A549 (cell line): ENCODE results near the gene LNX2. TPM values are rescaled to one million over a fixed set of nuclear protein-coding genes. Genes with fewer than 3 reads are reported as not detected.

Experiments used
- ATAC-seq, 2 experiments: fragments of 200-7000 bp in 1 of 2; fragments of >200 bp in 1 of 2; cut with Nextera tagmentation in 1 of 2; cut with Tn5 transposase in 1 of 2; 3 replicates each; pipeline versions ENCODE4 v1.8.0 to v1.9.1; 2018 to 2020; ENCODE audit warnings: mild to moderate bottlenecking in 1 of 2, moderate library complexity in 1 of 2
- CTCF ChIA-PET: fragments of 300-600 bp; sonication (Branson Sonifier 250); formaldehyde crosslinking; extraction: SDS; loops from one replicate; lab custom pipeline; 2021; ENCODE audit warnings: antibody characterized with exemption, inconsistent platforms; lab: Yijun Ruan, JAX
- POLR2A ChIA-PET: fragments of 350-600 bp; formaldehyde crosslinking; extraction: SDS; loops from one replicate; lab custom pipeline; 2021; ENCODE audit warnings: antibody characterized with exemption, inconsistent platforms; lab: Yijun Ruan, JAX
- DNase-seq, 2 experiments: peaks; one replicate each; pipeline versions ENCODE4 v3.0.0 to v3.0.0-alpha.2; 2011 to 2016; ENCODE audit warnings: low read depth in 1 of 2, low spot score in 1 of 2
- FAIRE-seq: peaks from 2 replicates; lab custom pipeline; 2011; peaks lifted over from hg19 to GRCh38; lab: Jason Lieb, UNC
- H3K27ac ChIP-seq, 2 experiments: fragments of >200 bp; sonication (Bioruptor Twin); formaldehyde crosslinking; 3 replicates each; pipeline ENCODE4 v1.5.1; 2016 to 2017
- H3K4me1 ChIP-seq: fragments of >200 bp; sonication (Bioruptor Twin); formaldehyde crosslinking; 3 replicates; pipeline ENCODE4 v1.6.1; 2016
- H3K4me2 ChIP-seq: fragments of >200 bp; sonication (Bioruptor Twin); formaldehyde crosslinking; 3 replicates; pipeline ENCODE4 v1.6.1; 2016
- H3K4me3 ChIP-seq: fragments of >200 bp; sonication (Bioruptor Twin); formaldehyde crosslinking; 3 replicates; pipeline ENCODE4 v1.5.1; 2016
- H3K9me3 ChIP-seq: fragments of >200 bp; sonication (Bioruptor Twin); formaldehyde crosslinking; 3 replicates; pipeline ENCODE4 v1.6.1; 2016
- ATOH8 ChIP-seq: fragments of 250-450 bp; sonication (Bioruptor Pico); IDR thresholded peaks from 2 replicates; pipeline ENCODE4 v1.5.0; 2020; ENCODE audit warnings: low read depth, mild to moderate bottlenecking, moderate library complexity
- BCL3 ChIP-seq: fragments of >200 bp; sonication (Bioruptor Twin); formaldehyde crosslinking; IDR thresholded peaks from 3 replicates; pipeline ENCODE4 v1.6.1; 2016
- CBX2 ChIP-seq: fragments of 200-600 bp; sonication (generic); IDR thresholded peaks from 2 replicates; pipeline ENCODE4 v1.6.1; 2016; ENCODE audit warnings: low read depth, mild to moderate bottlenecking, borderline replicate concordance
- CBX8 ChIP-seq: fragments of 200-600 bp; sonication (generic); IDR thresholded peaks from 2 replicates; pipeline ENCODE4 v1.6.1; 2016
- CEBPB ChIP-seq, 2 experiments: fragments of >200 bp in 1 of 2; sonication (Bioruptor Twin) in 1 of 2; formaldehyde crosslinking in 1 of 2; IDR thresholded peaks; 2 replicates each; pipeline ENCODE4 v1.6.1; 2012 to 2016
- E2F6 ChIP-seq: IDR thresholded peaks from 2 replicates; pipeline ENCODE4 v1.6.1; 2012; ENCODE audit warnings: low read depth, borderline replicate concordance
- EHMT2 ChIP-seq: fragments of 200-600 bp; sonication (generic); IDR thresholded peaks from 2 replicates; pipeline ENCODE4 v1.6.1; 2016; ENCODE audit warnings: antibody characterized with exemption, low read depth, mild to moderate bottlenecking, moderate library complexity
- EP300 ChIP-seq, 2 experiments: fragments of >200 bp; sonication (Bioruptor Twin); formaldehyde crosslinking; IDR thresholded peaks; 2 replicates in 1 of 2; 3 replicates in 1 of 2; pipeline ENCODE4 v1.6.1; 2016 to 2017
- FOSL2 ChIP-seq, 2 experiments: fragments of 450-650 bp in 1 of 2; fragments of >200 bp in 1 of 2; sonication (Bioruptor Twin) in 1 of 2; formaldehyde crosslinking; IDR thresholded peaks; 2 replicates each; pipeline versions ENCODE4 v1.5.0 to v1.6.1; 2016 to 2020; ENCODE audit warnings: mild to moderate bottlenecking in 1 of 2, moderate library complexity in 1 of 2
- GATA3 ChIP-seq: IDR thresholded peaks from 2 replicates; pipeline ENCODE4 v1.6.1; 2012; ENCODE audit warnings: borderline replicate concordance
- HDAC2 ChIP-seq: fragments of 200-600 bp; sonication (generic); IDR thresholded peaks from 2 replicates; pipeline ENCODE4 v1.6.1; 2016
- HES2 ChIP-seq: fragments of >200 bp; sonication (Bioruptor Twin); formaldehyde crosslinking; IDR thresholded peaks from 2 replicates; pipeline ENCODE4 v1.6.1; 2016
- HOXB13 ChIP-seq: fragments of 250-450 bp; sonication (Bioruptor Pico); IDR thresholded peaks from 2 replicates; pipeline ENCODE4 v1.5.0; 2020; ENCODE audit warnings: low read depth, mild to moderate bottlenecking, moderate library complexity
- KDM5A ChIP-seq: fragments of 200-600 bp; sonication (generic); IDR thresholded peaks from 2 replicates; pipeline ENCODE4 v1.6.1; 2016; ENCODE audit warnings: antibody characterized with exemption, mild to moderate bottlenecking
- MAX ChIP-seq: IDR thresholded peaks from 2 replicates; pipeline ENCODE4 v1.6.1; 2012
- MYC ChIP-seq: IDR thresholded peaks from 2 replicates; pipeline ENCODE4 v1.6.1; 2012; ENCODE audit warnings: mild to moderate bottlenecking, inconsistent platforms, low read length, improper control_type of control experiment, borderline replicate concordance
- NFE2L2 ChIP-seq: fragments of 150-350 bp; conservative IDR thresholded peaks from 2 replicates; pipeline ENCODE4 v1.6.1; 2014; ENCODE audit warnings: low read length
- NR3C1 ChIP-seq: fragments of >200 bp; sonication (Bioruptor Twin); formaldehyde crosslinking; IDR thresholded peaks from 3 replicates; pipeline ENCODE4 v1.6.1; 2017
- PBX3 ChIP-seq: IDR thresholded peaks from 2 replicates; pipeline ENCODE4 v1.6.1; 2012
- RFX5 ChIP-seq: fragments of 450-650 bp; IDR thresholded peaks from 2 replicates; pipeline ENCODE4 v1.7.1; 2014; ENCODE audit warnings: antibody characterized with exemption, mild to moderate bottlenecking, moderate library complexity
- SREBF2 ChIP-seq: fragments of 450-650 bp; IDR thresholded peaks from 2 replicates; pipeline ENCODE4 v1.6.1; 2014; ENCODE audit warnings: mild to moderate bottlenecking, moderate library complexity
- TFCP2L1 ChIP-seq: fragments of 250-450 bp; sonication (Bioruptor Pico); IDR thresholded peaks from 2 replicates; pipeline ENCODE4 v1.5.0; 2021; ENCODE audit warnings: mild to moderate bottlenecking
- TP53 ChIP-seq: fragments of 250-450 bp; sonication (Bioruptor Pico); IDR thresholded peaks from 2 replicates; pipeline ENCODE4 v1.5.0; 2021; ENCODE audit warnings: mild to moderate bottlenecking, moderate library complexity
- WGBS: methylation state at CpG from one replicate; pipeline ENCODE4 v1.1.6; 2017; ENCODE audit errors: missing lambda C conversion rate; 5-methylcytosine and 5-hydroxymethylcytosine counted together
- polyA plus RNA-seq, 4 experiments: library from polyadenylated mRNA; depleted of rRNA in 3 of 4; stranded (reverse); fragments of >200 nt; fragmentation: RNase III in 1 of 4; extraction: RNeasy Plus Mini Kit Qiagen cat#74134 plus additional on column Dnase treatment in 1 of 4; gene quantifications; 2 replicates in 3 of 4; 3 replicates in 1 of 4; pipeline ENCODE4 v1.2.3, GENCODE V29; 2011 to 2017

Gene LNX2
- polyA plus RNA-seq, 2 of the 4 experiments (the other 2 are of a cell fraction), result 3.3 to 6.3 TPM

GRCh38 chr13:27565818-27566217, 54.5 kb downstream of the LNX2 start:
- ATAC-seq, result no peak
- no peak overlapping the region for H3K4me2 ChIP-seq
- DNase-seq, result no peak
- no peaks in the 10 kb centered on the region for H3K4me1 ChIP-seq
- H3K9me3 ChIP-seq, result no peaks in the 10 kb centered on the region
- TF ChIP-seq SREBF2, result no peak
- no peak for TF ChIP-seq NR3C1
- TF ChIP-seq GATA3, result no peak
- TF ChIP-seq CEBPB (IDR thresholded peaks at IDR 0.05), result no peak
- no peak for TF ChIP-seq EP300 (IDR thresholded peaks at IDR 0.05)
- no peak for TF ChIP-seq BCL3
- no peak for TF ChIP-seq MYC
- no peak for TF ChIP-seq NFE2L2
- no peak for TF ChIP-seq PBX3
- TF ChIP-seq HES2, result no peak
- no peak for TF ChIP-seq E2F6
- no peak for TF ChIP-seq HOXB13 (CRISPR knock-in tag)
- no peak for TF ChIP-seq TP53
- no peak for TF ChIP-seq HDAC2
- no peak for TF ChIP-seq RFX5
- TF ChIP-seq MAX, result no peak
- TF ChIP-seq FOSL2 (IDR thresholded peaks at IDR 0.05), result no peak
- no peak for TF ChIP-seq FOSL2 (CRISPR knock-in tag; IDR thresholded peaks at IDR 0.05)
- no peak for TF ChIP-seq EHMT2
- no peak for TF ChIP-seq CBX8
- no peak for TF ChIP-seq ATOH8 (CRISPR knock-in tag)
- FAIRE-seq, result no peak
- no peak overlapping the region for H3K27ac ChIP-seq
- ChIA-PET CTCF (no interaction called here), POLR2A (no interaction called here)
- 88% methylated on average over 3 of the region's 3 CpGs for WGBS
- no peak overlapping the region for H3K4me3 ChIP-seq

GRCh38 chr13:27562457-27562856, 57.9 kb downstream of the LNX2 start:
- Histone ChIP-seq H3K4me3 (no peak overlapping the region), H3K4me1 (no peaks in the 10 kb centered on the region), H3K4me2 (no peak overlapping the region), H3K9me3 (no peaks in the 10 kb centered on the region), H3K27ac (no peak overlapping the region)
- ATAC-seq, result no peak
- ChIA-PET CTCF (no interaction called here), POLR2A (no interaction called here)
- TF ChIP-seq CBX2 (no peak), TFCP2L1 (CRISPR knock-in tag) (no peak), KDM5A (no peak), TP53 (no peak), HES2 (no peak)
- FAIRE-seq, result no peak
- DNase-seq, result no peak
- 94% methylated on average over 11 of the region's 11 CpGs for WGBS
